Measurements from ENCODE around the gene ARHGEF2. TPM values are rescaled to one million over a fixed set of nuclear protein-coding genes. Genes with fewer than 3 reads are reported as not detected.

The ARHGEF2 gene
- total RNA-seq, 1 experiment from 2014 or later = 85.0 TPM

DNA sequence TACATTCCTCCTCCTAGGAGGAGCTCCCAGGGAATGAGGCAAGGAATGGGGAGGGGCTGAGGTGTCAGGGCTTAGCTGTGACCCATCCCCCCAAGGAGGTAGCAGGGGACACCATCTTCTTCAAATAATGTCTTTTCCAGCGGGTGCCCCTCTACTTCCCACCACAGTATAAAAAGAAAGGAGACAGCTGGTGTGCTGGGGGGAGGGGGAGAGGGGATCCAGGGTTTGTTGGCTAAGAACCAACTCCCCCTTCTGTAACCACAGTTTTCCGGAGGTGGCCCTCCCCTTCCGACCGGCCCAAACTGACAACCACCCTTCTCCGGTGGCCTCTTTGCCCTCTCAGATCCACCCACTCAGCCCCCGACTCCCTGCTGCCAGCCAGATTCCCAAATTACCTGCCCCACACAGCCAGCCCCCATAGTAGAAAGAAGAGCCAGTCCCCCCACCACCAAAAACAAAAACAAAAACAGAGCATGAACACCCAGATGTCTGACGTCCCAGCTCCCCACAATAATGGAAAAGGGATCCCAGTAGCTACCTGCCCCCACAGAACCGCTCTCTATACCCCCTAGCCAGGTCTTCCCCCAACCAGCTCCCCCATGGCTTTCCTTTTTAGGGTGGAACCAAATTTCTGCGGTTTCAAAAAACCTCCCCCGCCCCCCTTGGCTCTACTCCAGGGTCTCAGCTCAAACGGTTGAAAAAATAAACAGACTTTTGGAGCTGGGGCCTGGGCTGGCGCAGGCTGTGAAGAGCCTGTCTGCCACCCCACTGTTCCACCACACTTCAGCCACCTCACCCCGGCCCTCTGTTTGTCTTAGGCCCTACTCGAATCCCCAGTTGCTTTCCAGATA is 2.1 kb downstream of the ARHGEF2 start:
- no TSS peak for BruUV-seq (replicated peaks)
- H3K4me1 ChIP-seq (replicated peaks; ENCODE audit: insufficient read depth) = peaks cover 46% of the 10 kb centered on the region
- H3F3A ChIP-seq (ENCODE audit: insufficient read depth, low read depth) = peaks cover 57% of the 10 kb centered on the region
- H3K9me3 ChIP-seq (ENCODE audit: insufficient read depth, low read depth) = no peaks in the 10 kb centered on the region
- H3K4me3 ChIP-seq = peak overlapping the region; percentile 93
- peaks cover 99% of the 10 kb centered on the region for H3K79me2 ChIP-seq (ENCODE audit: low read depth)
- intact Hi-C loops (cut with micrococcal nuclease; ENCODE audit: unreplicated experiment) = loop anchor here (1.0 to 5.0 kb wide), 2 partner anchors 14 to 306 kb away; partner anchors contain the start of genes SMG5 and TMEM79
- H2AFZ ChIP-seq = no peak overlapping the region
- H4K20me1 ChIP-seq (ENCODE audit: insufficient read depth) = peaks cover 56% of the 10 kb centered on the region
- ChIA-PET CTCF (interaction anchor here (0.6 to 1.6 kb wide), 2 partner anchors 14 to 90 kb away, joined by 5 to 12 read pairs; no protein-coding TSS in a partner anchor), POLR2A (ENCODE audit: unreplicated experiment) (interaction anchor here (0.6 to 2.5 kb wide), 6 partner anchors 14 to 338 kb away, joined by 3 to 25 read pairs (median 5); partner anchors contain the start of gene KHDC4)
- H3K27me3 ChIP-seq (ENCODE audit: insufficient read depth, low read depth) = no peaks in the 10 kb centered on the region
- H3K4me2 ChIP-seq = peak overlapping the region; percentile 94
- peak in 1 of 2 experiments; percentile 44 for DNase-seq
- no peaks in the 10 kb centered on the region for H3K9me2 ChIP-seq (ENCODE audit: insufficient read depth)
- H3K27ac ChIP-seq = peak overlapping the region; percentile 96
- no peak for TF ChIP-seq EZH2 (IDR thresholded peaks at IDR 0.05; ENCODE audit: low read depth)
- TF ChIP-seq, protein P1, sequence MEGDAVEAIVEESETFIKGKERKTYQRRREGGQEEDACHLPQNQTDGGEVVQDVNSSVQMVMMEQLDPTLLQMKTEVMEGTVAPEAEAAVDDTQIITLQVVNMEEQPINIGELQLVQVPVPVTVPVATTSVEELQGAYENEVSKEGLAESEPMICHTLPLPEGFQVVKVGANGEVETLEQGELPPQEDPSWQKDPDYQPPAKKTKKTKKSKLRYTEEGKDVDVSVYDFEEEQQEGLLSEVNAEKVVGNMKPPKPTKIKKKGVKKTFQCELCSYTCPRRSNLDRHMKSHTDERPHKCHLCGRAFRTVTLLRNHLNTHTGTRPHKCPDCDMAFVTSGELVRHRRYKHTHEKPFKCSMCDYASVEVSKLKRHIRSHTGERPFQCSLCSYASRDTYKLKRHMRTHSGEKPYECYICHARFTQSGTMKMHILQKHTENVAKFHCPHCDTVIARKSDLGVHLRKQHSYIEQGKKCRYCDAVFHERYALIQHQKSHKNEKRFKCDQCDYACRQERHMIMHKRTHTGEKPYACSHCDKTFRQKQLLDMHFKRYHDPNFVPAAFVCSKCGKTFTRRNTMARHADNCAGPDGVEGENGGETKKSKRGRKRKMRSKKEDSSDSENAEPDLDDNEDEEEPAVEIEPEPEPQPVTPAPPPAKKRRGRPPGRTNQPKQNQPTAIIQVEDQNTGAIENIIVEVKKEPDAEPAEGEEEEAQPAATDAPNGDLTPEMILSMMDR (conservative IDR thresholded peaks at IDR 0.05) = no peak
- H3K36me3 ChIP-seq (ENCODE audit: low read depth) = peaks cover 27% of the 10 kb centered on the region

DNA sequence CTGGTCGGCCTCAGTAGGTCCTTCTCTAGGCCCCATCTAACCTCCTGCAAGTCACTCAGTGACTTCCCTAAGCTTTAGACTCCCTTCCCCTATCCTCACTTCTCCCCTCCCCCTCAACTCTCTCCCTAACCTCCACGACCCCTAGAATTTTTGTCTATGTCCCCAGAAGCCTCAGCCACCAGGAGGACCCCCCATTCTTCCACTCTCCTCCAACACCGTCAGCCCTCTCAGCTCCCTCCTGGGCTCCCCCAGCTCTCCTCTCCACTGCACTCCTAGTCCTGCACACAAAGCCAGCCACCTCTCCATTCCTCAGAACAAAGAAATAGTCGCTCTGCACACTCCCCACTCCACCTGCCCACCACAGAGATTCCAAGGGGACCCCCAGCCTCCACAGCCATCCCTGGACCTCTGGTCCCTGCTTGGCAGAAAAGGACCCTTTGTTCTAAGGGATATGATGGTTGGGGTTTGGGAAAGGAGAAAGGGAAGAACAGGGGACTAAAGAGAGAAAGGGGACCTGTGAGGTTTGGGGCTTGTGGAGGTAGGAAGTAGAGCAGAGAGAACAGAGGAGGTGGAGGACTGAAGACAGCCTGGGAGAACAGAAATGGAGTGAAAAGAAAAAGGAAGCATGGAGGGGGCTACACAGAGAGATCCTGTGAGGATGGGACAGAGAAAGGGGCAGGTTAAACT is 2.8 kb downstream of the ARHGEF2 start:
- peaks cover 56% of the 10 kb centered on the region for H3F3A ChIP-seq (ENCODE audit: insufficient read depth, low read depth)
- peaks cover 64% of the 10 kb centered on the region for H4K20me1 ChIP-seq (ENCODE audit: insufficient read depth)
- no peaks in the 10 kb centered on the region for H3K9me3 ChIP-seq (ENCODE audit: insufficient read depth, low read depth)
- no peak for DNase-seq
- H3K4me3 ChIP-seq = peak overlapping the region; percentile 93
- TF ChIP-seq EZH2 (IDR thresholded peaks at IDR 0.05; ENCODE audit: low read depth) = no peak
- TF ChIP-seq, protein P1 (conservative IDR thresholded peaks at IDR 0.05) = no peak
- no peaks in the 10 kb centered on the region for H3K27me3 ChIP-seq (ENCODE audit: insufficient read depth, low read depth)
- H3K4me2 ChIP-seq = peak overlapping the region; percentile 94
- no TSS peak for BruUV-seq (replicated peaks)
- intact Hi-C loops (cut with micrococcal nuclease; ENCODE audit: unreplicated experiment) = loop anchor here (1.0 to 5.0 kb wide), 2 partner anchors 13 to 307 kb away; partner anchors contain the start of genes SMG5 and TMEM79
- H3K9me2 ChIP-seq (ENCODE audit: insufficient read depth) = no peaks in the 10 kb centered on the region
- H3K27ac ChIP-seq = peak overlapping the region; percentile 96
- ChIA-PET POLR2A (ENCODE audit: unreplicated experiment) (interaction anchor here (0.6 to 2.5 kb wide), 3 partner anchors 13 to 102 kb away, joined by 4 to 6 read pairs (median 5); partner anchors contain the start of gene KHDC4), CTCF (interaction anchor here (1.1 kb wide), 1 partner anchor 14 kb away, joined by 4 read pairs; no protein-coding TSS in a partner anchor)
- H2AFZ ChIP-seq = no peak overlapping the region
- H3K79me2 ChIP-seq (ENCODE audit: low read depth) = peaks cover 100% of the 10 kb centered on the region
- H3K36me3 ChIP-seq (ENCODE audit: low read depth) = peaks cover 27% of the 10 kb centered on the region
- H3K4me1 ChIP-seq (replicated peaks; ENCODE audit: insufficient read depth) = peaks cover 39% of the 10 kb centered on the region

Measured in PC-9 (cell line).